Panc1 (cell line): ENCODE measurements around the gene ELK3.

ENCODE experiments used
- POLR2AphosphoS5 ChIP-seq: IDR thresholded peaks from 2 replicates; pipeline ENCODE4 v1.6.1; 2012; ENCODE audit warnings: mild to moderate bottlenecking, low read depth, low read length, moderate library complexity
- SIN3A ChIP-seq: IDR thresholded peaks from 2 replicates; pipeline ENCODE4 v1.6.1; 2012; ENCODE audit warnings: low read depth, mild to moderate bottlenecking, low read length, moderate library complexity, borderline replicate concordance; ENCODE audit not compliant: insufficient read depth
- TCF7L2 ChIP-seq: IDR thresholded peaks from 2 replicates; pipeline ENCODE4 v1.6.1; 2011; ENCODE audit warnings: mild to moderate bottlenecking, low read depth, low read length, inconsistent platforms
- TF ChIP-seq, protein P1 (sequence below): fragments of 450-650 bp; IDR thresholded peaks from 2 replicates; pipeline ENCODE4 v1.5.1; 2017; ENCODE audit warnings: mild to moderate bottlenecking
- TF ChIP-seq, protein P2 (sequence below), 2 experiments: IDR thresholded peaks; 2 replicates each; pipeline ENCODE4 v1.6.1; 2011 to 2012; ENCODE audit warnings: low read depth in 2 of 2, control low read depth in 1 of 2, low read length in 1 of 2, mild to moderate bottlenecking in 1 of 2, moderate library complexity in 1 of 2; ENCODE audit not compliant: insufficient read depth in 1 of 2

DNA sequence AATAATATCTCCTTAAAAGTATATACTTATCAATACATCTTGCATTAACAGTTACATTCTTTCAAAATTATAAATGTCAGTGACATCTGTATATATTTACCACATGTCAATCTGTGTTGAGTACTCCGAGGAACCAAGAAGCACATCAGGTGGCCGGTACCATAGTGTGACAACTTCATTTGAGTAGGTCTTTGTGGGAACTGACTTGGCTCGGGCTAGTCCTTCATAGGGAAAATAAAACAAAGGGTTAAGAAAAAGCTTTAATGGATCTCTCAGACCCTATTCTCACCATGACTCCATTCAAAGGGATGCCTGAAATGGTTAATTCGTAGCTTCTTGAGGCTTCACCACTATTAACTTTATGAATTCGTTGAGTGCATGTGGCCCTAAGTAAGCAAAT is 94.9 kb downstream of the ELK3 start:
- no peak for TF ChIP-seq POLR2AphosphoS5
- TF ChIP-seq, protein P1, sequence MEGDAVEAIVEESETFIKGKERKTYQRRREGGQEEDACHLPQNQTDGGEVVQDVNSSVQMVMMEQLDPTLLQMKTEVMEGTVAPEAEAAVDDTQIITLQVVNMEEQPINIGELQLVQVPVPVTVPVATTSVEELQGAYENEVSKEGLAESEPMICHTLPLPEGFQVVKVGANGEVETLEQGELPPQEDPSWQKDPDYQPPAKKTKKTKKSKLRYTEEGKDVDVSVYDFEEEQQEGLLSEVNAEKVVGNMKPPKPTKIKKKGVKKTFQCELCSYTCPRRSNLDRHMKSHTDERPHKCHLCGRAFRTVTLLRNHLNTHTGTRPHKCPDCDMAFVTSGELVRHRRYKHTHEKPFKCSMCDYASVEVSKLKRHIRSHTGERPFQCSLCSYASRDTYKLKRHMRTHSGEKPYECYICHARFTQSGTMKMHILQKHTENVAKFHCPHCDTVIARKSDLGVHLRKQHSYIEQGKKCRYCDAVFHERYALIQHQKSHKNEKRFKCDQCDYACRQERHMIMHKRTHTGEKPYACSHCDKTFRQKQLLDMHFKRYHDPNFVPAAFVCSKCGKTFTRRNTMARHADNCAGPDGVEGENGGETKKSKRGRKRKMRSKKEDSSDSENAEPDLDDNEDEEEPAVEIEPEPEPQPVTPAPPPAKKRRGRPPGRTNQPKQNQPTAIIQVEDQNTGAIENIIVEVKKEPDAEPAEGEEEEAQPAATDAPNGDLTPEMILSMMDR = no peak
- no peak for TF ChIP-seq SIN3A
- TF ChIP-seq, protein P2, sequence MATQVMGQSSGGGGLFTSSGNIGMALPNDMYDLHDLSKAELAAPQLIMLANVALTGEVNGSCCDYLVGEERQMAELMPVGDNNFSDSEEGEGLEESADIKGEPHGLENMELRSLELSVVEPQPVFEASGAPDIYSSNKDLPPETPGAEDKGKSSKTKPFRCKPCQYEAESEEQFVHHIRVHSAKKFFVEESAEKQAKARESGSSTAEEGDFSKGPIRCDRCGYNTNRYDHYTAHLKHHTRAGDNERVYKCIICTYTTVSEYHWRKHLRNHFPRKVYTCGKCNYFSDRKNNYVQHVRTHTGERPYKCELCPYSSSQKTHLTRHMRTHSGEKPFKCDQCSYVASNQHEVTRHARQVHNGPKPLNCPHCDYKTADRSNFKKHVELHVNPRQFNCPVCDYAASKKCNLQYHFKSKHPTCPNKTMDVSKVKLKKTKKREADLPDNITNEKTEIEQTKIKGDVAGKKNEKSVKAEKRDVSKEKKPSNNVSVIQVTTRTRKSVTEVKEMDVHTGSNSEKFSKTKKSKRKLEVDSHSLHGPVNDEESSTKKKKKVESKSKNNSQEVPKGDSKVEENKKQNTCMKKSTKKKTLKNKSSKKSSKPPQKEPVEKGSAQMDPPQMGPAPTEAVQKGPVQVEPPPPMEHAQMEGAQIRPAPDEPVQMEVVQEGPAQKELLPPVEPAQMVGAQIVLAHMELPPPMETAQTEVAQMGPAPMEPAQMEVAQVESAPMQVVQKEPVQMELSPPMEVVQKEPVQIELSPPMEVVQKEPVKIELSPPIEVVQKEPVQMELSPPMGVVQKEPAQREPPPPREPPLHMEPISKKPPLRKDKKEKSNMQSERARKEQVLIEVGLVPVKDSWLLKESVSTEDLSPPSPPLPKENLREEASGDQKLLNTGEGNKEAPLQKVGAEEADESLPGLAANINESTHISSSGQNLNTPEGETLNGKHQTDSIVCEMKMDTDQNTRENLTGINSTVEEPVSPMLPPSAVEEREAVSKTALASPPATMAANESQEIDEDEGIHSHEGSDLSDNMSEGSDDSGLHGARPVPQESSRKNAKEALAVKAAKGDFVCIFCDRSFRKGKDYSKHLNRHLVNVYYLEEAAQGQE (IDR thresholded peaks at IDR 0.05; ENCODE audit: insufficient read depth in 1 of 2, low read depth in 2 of 2, low read length in 1 of 2) = no peak
- no peak for TF ChIP-seq TCF7L2
